Karpas-422 (cell line): ENCODE measurements around the gene SCYGR3. TPM values are rescaled to one million over a fixed set of nuclear protein-coding genes. Genes with fewer than 3 reads are reported as not detected.
A peak's percentile ranks its signal among the peaks of the same experiment; 100 is the strongest.

Experiments used
- DNase-seq: peaks from one replicate; pipeline ENCODE4 v3.0.0-alpha.2; 2015
- H2AFZ ChIP-seq: fragments of 200-600 bp; sonication (generic); 2 replicates; pipeline ENCODE4 v1.6.1; 2014; ENCODE audit warnings: antibody characterized with exemption, low read length, mixed read lengths
- H3K27ac ChIP-seq: fragments of 200-600 bp; sonication (generic); 2 replicates; pipeline ENCODE4 v1.5.1; 2014; ENCODE audit warnings: mild to moderate bottlenecking, low read length, moderate library complexity
- H3K27me3 ChIP-seq: fragments of 200-600 bp; sonication (generic); 2 replicates; pipeline ENCODE4 v1.6.1; 2014; ENCODE audit warnings: low read length, mixed read lengths
- H3K36me3 ChIP-seq: fragments of 200-600 bp; sonication (generic); 2 replicates; pipeline ENCODE4 v1.6.1; 2014; ENCODE audit warnings: low read length, mixed read lengths; ENCODE audit not compliant: insufficient read depth
- H3K4me1 ChIP-seq: fragments of 200-600 bp; sonication (generic); 2 replicates; pipeline ENCODE4 v1.6.1; 2014; ENCODE audit warnings: mild to moderate bottlenecking, low read length, mixed read lengths
- H3K4me2 ChIP-seq: fragments of 200-600 bp; sonication (generic); 2 replicates; pipeline ENCODE4 v1.6.1; 2014; ENCODE audit warnings: low read length, low read depth, mild to moderate bottlenecking; ENCODE audit not compliant: poor library complexity, severe bottlenecking
- H3K4me3 ChIP-seq: fragments of 200-600 bp; sonication (generic); 2 replicates; pipeline ENCODE4 v1.5.1; 2014; ENCODE audit warnings: mild to moderate bottlenecking, antibody characterized with exemption, low read length, mixed read lengths
- H3K79me2 ChIP-seq: fragments of 200-600 bp; sonication (generic); 2 replicates; pipeline ENCODE4 v1.6.1; 2014; ENCODE audit warnings: mild to moderate bottlenecking, low read length, mixed read lengths
- H3K9ac ChIP-seq: fragments of 200-600 bp; sonication (generic); 2 replicates; pipeline ENCODE4 v1.6.0; 2014; ENCODE audit warnings: low read length
- H3K9me2 ChIP-seq: fragments of 200-600 bp; sonication (generic), shearing (Covaris generic); replicated peaks from 2 replicates; pipeline ENCODE4 v1.6.0; 2014; ENCODE audit warnings: mild to moderate bottlenecking, low read length, moderate library complexity; ENCODE audit not compliant: insufficient read depth
- H3K9me3 ChIP-seq: fragments of 300-700, 200-600 bp; sonication (generic); 2 replicates; pipeline ENCODE4 v1.6.1; 2014; ENCODE audit warnings: low read length, mixed read lengths
- H4K20me1 ChIP-seq: fragments of 200-600 bp; sonication (generic); 2 replicates; pipeline ENCODE4 v1.6.1; 2014; ENCODE audit warnings: mild to moderate bottlenecking, antibody characterized with exemption, low read length, low read depth; ENCODE audit not compliant: insufficient read depth
- total RNA-seq: library from RNA; depleted of rRNA; stranded (reverse); fragments of >200 nt; shearing (Covaris generic); gene quantifications from 2 replicates; pipeline ENCODE4 v1.2.3, GENCODE V29; 2014; ENCODE audit warnings: low replicate concordance; rRNA removed

Gene SCYGR3
- not detected in 2 replicates for total RNA-seq

GRCh38 chr2:227614740-227615139 lies at the start of gene SCYGR3:
Gene SCYGR3 (minus strand): TSS chr2:227614840. CDS start chr2:227614840, 0 bp downstream.
- Histone ChIP-seq H4K20me1 (no peaks in the 10 kb centered on the region), H3K27me3 (no peaks in the 10 kb centered on the region), H3K4me2 (no peak within 1 kb of the TSS), H3K9me3 (no peaks in the 10 kb centered on the region), H3K9me2 (no peaks in the 10 kb centered on the region), H3K27ac (no peak within 1 kb of the TSS), H3K79me2 (no peaks in the 10 kb centered on the region), H2AFZ (no peak within 1 kb of the TSS), H3K4me3 (no peak within 1 kb of the TSS), H3K4me1 (no peaks in the 10 kb centered on the region), H3K36me3 (no peaks in the 10 kb centered on the region), H3K9ac (no peak within 1 kb of the TSS)
- no peak for DNase-seq

DNA sequence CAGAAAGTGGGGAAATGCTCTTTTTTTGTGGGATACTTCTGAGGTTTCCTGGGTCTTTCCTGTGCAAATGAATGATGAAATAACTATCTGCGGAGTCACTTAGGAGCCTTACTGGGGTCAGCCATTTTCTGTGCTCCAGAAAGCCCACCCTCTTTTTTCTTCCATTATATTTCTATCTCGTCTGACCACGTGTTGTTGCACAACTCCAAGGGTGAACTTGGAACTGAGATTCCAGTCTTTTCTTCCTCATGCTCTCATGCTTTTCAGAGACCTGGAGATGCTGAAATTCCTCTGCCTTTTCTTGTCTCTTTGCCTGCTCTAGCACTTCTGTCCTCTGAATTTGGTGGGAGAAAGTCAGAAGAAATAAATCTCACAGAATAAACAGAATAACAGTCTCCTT lies 47.2 kb upstream of the SCYGR3 start:
- H3K27me3 ChIP-seq = 0 out of 2 replicates have a peak, but pooled peaks cover 2% of the 10 kb centered on the region
- H3K4me3 ChIP-seq = no peak overlapping the region
- H3K9me3 ChIP-seq = no peaks in the 10 kb centered on the region
- no peak overlapping the region for H2AFZ ChIP-seq
- H4K20me1 ChIP-seq = no peaks in the 10 kb centered on the region
- no peaks in the 10 kb centered on the region for H3K79me2 ChIP-seq
- no peak overlapping the region for H3K9ac ChIP-seq
- H3K9me2 ChIP-seq = no peaks in the 10 kb centered on the region
- H3K27ac ChIP-seq = no peak overlapping the region
- no peak overlapping the region for H3K4me2 ChIP-seq
- no peak for DNase-seq
- H3K36me3 ChIP-seq = no peaks in the 10 kb centered on the region
- no peaks in the 10 kb centered on the region; the same call in 1 of the 2 replicates for H3K4me1 ChIP-seq

GRCh38 chr2:227661025-227661649 lies 46.5 kb upstream of the SCYGR3 start:
- H3K27me3 ChIP-seq = 0 out of 2 replicates have a peak, but pooled peaks cover 2% of the 10 kb centered on the region
- H3K4me1 ChIP-seq = no peaks in the 10 kb centered on the region; the same call in 1 of the 2 replicates
- H3K36me3 ChIP-seq = no peaks in the 10 kb centered on the region
- no peaks in the 10 kb centered on the region for H3K79me2 ChIP-seq
- H3K27ac ChIP-seq = no peak overlapping the region
- no peaks in the 10 kb centered on the region for H3K9me2 ChIP-seq
- H3K9me3 ChIP-seq = no peaks in the 10 kb centered on the region
- H3K4me2 ChIP-seq = no peak overlapping the region
- H3K9ac ChIP-seq = no peak overlapping the region
- H3K4me3 ChIP-seq = no peak overlapping the region
- no peak for DNase-seq
- H2AFZ ChIP-seq = no peak overlapping the region
- H4K20me1 ChIP-seq = no peaks in the 10 kb centered on the region

DNA sequence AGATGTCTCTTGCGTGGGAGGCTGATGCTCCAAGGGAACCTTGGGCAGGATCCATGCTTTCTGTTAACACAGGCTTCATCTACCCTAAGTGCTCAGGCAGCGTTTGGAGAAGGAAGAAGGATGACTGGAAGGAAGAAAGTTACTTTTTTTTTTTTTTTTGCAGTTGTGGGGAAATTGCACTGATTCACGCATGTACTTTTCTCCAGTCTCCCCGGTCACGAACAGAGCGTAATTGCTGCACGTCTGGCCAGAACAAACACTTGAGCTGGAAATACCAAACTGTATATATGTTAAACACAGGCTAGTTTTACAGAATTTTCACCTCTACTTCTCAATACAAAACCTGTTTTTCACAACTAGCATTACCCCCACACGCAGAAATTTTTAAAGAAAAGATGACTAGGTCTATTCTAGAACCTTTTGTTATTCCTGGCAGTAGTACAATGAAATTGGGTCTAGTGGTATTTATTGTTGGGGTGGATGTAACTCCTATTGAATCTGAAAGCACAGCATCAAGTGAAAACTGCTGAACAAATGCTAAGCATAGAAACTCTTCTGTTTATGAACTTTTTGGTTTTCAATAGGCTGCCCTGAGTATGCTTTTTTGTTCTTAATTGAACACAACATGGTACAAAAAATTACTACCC lies 42.7 kb upstream of the SCYGR3 start:
- H4K20me1 ChIP-seq = no peaks in the 10 kb centered on the region
- H3K4me3 ChIP-seq = no peak overlapping the region
- no peak for DNase-seq
- H3K27me3 ChIP-seq = no peaks in the 10 kb centered on the region
- no peak overlapping the region for H3K9ac ChIP-seq
- no peaks in the 10 kb centered on the region for H3K79me2 ChIP-seq
- H3K9me3 ChIP-seq = no peaks in the 10 kb centered on the region
- no peaks in the 10 kb centered on the region for H3K9me2 ChIP-seq
- H3K36me3 ChIP-seq = no peaks in the 10 kb centered on the region
- H3K4me2 ChIP-seq = no peak overlapping the region
- H2AFZ ChIP-seq = no peak overlapping the region
- H3K4me1 ChIP-seq = no peaks in the 10 kb centered on the region
- H3K27ac ChIP-seq = no peak overlapping the region

DNA sequence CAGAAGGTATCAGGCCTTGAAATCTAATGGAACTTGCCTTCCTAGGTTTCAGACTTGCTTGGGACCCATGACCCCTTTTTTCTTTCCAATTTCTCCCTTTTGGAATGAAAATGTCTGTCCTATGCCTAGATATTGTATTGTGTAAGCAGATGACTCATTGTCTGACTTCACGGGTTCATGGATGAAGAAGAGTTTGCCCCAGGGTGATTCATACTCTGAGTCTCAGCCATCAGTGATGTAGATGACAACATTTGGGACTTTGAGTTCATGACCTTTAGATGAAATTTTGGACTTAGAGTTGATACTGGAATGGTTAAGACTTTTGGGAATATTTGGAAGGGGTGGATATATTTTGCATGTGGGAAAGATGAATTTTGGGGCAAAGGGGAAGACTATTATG lies 40.8 kb upstream of the SCYGR3 start:
- Histone ChIP-seq H3K9ac (no peak overlapping the region), H3K4me2 (no peak overlapping the region), H3K27me3 (no peaks in the 10 kb centered on the region), H3K4me3 (no peak overlapping the region), H4K20me1 (no peaks in the 10 kb centered on the region), H3K9me2 (no peaks in the 10 kb centered on the region), H3K36me3 (no peaks in the 10 kb centered on the region), H3K4me1 (no peaks in the 10 kb centered on the region), H3K9me3 (no peaks in the 10 kb centered on the region), H2AFZ (no peak overlapping the region), H3K27ac (no peak overlapping the region), H3K79me2 (no peaks in the 10 kb centered on the region)
- DNase-seq = no peak

GRCh38 chr2:227654426-227654825 lies 39.8 kb upstream of the SCYGR3 start:
- H3K36me3 ChIP-seq = no peaks in the 10 kb centered on the region
- H3K9me2 ChIP-seq = no peaks in the 10 kb centered on the region
- H3K27me3 ChIP-seq = no peaks in the 10 kb centered on the region
- H3K27ac ChIP-seq = no peak overlapping the region
- DNase-seq = no peak
- no peak overlapping the region for H3K4me2 ChIP-seq
- H2AFZ ChIP-seq = no peak overlapping the region
- H3K4me3 ChIP-seq = no peak overlapping the region
- H3K9me3 ChIP-seq = no peaks in the 10 kb centered on the region
- H3K9ac ChIP-seq = no peak overlapping the region
- no peaks in the 10 kb centered on the region for H4K20me1 ChIP-seq
- no peaks in the 10 kb centered on the region for H3K4me1 ChIP-seq
- H3K79me2 ChIP-seq = no peaks in the 10 kb centered on the region

DNA sequence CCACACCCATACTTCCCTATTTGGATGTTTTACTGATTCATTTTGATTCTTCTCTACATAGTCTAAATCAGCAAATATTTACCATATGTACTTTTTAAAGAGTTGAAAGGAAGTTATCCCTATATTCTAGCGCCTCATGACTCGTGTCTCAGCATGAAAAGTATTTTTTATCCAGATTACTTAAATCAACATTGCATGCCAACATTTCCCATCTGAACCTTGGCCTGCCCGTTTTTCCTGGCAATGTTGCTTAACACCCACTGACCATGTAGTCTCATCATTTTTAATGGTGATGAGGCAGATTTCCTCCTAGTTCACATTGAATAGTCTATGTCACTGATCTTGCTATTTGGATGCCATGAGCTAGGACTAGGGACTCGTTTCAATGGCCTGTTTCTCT lies 38.8 kb upstream of the SCYGR3 start:
- Histone ChIP-seq H3K4me2 (no peak overlapping the region), H3K36me3 (no peaks in the 10 kb centered on the region), H3K79me2 (no peaks in the 10 kb centered on the region), H3K27ac (no peak overlapping the region), H3K4me3 (no peak overlapping the region), H3K27me3 (no peaks in the 10 kb centered on the region), H4K20me1 (no peaks in the 10 kb centered on the region), H3K9ac (no peak overlapping the region), H3K9me2 (no peaks in the 10 kb centered on the region), H2AFZ (no peak overlapping the region), H3K9me3 (no peaks in the 10 kb centered on the region), H3K4me1 (no peaks in the 10 kb centered on the region)
- no peak for DNase-seq

GRCh38 chr2:227643990-227644551 lies 29.4 kb upstream of the SCYGR3 start:
- peak; percentile 41 for DNase-seq

More at GRCh38 chr2:227643990-227644551, 29.4 kb upstream of the SCYGR3 start:
- no peaks in the 10 kb centered on the region for H4K20me1 ChIP-seq
- H3K4me3 ChIP-seq = no peak overlapping the region
- no peak overlapping the region for H3K27ac ChIP-seq
- no peaks in the 10 kb centered on the region for H3K9me2 ChIP-seq
- H3K4me1 ChIP-seq = no peaks in the 10 kb centered on the region
- H3K9ac ChIP-seq = no peak overlapping the region
- H3K36me3 ChIP-seq = no peaks in the 10 kb centered on the region
- H3K27me3 ChIP-seq = no peaks in the 10 kb centered on the region
- no peaks in the 10 kb centered on the region for H3K9me3 ChIP-seq
- H3K4me2 ChIP-seq = no peak overlapping the region
- H3K79me2 ChIP-seq = no peaks in the 10 kb centered on the region
- no peak overlapping the region for H2AFZ ChIP-seq
